Activated CD8-positive, alpha-beta memory T cell treated with anti-CD3 and anti-CD28 coated beads, Interleukin-2, amount 50 U/mL, for 48 hours (primary cell): ENCODE results near the gene DUSP28.
A peak's percentile ranks its signal among the peaks of the same experiment; 100 is the strongest.

Source experiments
- DNase-seq: peaks from one replicate; pipeline ENCODE4 v3.0.0-alpha.2; 2020

DUSP28 gene

DNA sequence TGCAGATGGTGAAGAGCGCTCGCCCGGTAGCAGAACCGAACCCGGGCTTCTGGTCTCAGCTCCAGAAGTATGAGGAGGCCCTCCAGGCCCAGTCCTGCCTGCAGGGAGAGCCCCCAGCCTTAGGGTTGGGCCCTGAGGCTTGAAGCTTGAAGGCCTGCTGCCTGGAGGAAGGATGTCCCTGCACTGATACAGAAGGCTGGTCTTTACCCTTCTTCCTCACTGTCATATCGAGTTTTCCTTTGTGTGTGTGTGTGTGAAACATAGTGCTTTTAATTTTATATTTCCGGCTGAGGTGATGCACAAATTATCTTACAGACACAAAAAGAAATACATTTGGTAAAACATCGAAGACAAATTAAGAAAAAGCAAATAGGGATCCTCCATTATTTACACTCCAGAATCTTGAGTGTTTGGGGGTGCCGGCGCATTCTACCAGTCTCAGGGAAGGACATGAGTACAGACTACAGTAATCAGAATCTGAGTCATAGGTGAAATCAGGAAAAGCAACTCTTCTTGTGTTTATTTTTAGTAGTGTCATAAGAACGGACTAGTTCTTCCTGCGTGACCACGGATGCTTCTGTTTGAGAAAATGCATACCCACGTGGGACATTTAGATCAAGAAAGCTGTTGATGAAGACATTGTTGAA is 1.3 kb downstream of the DUSP28 start:
- peak; percentile 53 for DNase-seq

DNA sequence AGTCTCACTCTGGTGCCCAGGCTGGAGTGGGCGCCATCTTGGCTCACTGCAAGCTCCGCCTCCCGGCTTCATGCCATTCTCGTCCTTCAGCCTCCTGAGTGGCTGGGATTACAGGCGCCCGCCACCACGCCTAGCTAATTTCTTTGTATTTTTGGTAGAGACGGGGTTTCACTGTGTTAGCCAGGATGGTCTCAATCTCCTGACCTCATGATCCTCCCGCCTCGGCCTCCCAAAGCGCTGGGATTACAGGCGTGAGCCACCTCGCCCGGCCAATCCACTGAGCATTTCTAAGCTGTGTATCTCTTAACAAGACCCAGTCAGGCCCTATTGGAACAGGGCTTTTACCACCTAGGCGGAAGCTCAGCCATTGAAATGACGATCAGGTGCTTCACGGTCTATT is 3.1 kb downstream of the DUSP28 start:
- peak; percentile 40 for DNase-seq

DNA sequence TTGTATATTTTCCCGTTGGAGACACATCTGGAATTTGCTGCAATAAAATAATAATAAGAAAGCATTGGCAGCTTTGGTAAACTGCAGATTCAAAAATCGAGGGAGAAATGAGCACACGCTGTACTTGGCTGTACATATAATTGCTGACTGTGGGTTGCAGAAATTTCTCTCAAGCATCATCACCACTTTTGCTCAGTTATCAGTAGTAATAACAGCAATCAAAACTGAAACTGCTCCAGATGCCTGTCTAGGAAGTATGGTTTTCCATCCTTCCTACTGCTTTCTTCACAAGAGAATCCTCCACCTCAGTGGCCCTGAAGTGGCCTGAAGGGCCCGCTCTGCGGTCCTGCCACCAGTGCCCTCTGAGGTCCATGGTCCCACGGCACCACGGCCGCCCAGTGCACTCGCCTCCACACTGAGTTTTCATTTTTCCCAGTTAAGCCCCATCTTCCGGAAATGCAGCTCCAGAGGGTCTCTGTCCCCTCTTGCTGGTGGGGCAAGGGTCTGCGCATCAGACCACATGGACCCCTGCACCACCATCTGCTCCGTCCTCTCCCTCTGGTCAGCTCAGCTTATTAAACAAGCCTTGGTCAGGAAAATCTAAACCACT is 3.9 kb downstream of the DUSP28 start:
- peak; percentile 49 for DNase-seq

DNA sequence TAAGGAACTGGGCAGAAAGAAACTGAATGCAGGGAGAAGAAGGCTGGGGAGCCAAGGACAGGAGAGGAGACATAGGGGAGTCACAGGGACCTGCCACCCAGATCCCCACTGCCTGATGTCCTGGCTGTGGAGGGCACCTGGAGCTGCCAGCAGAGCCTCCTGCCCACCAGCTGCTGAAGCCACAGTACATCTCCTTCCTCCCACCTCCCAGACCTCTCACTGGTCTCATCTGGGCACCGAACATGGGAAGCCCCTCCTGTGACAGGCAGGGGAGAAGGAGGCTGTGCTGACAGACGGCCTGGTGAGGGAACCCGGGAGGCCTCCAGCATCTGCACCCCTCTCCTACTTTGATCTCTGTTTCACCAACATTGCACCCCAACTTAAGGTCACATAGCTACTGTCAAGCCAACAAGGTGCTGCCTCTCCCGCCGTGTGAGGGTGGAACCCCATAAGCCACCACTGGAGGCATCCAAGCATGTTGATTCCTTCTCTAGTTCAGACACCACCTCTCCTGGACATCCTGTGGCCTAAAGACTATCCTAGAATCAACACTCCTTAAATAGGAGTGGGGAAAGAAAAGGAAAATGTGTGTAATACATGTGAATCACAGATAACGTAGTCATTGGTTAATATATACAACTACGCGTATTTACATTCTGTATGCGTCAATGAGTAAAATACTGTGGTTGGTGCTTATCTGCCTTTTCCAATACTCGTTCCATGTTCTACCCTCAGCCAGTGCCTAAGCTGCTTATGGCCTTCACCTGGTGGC is 4.6 kb downstream of the DUSP28 start:
- peak; percentile 70 for DNase-seq

DNA sequence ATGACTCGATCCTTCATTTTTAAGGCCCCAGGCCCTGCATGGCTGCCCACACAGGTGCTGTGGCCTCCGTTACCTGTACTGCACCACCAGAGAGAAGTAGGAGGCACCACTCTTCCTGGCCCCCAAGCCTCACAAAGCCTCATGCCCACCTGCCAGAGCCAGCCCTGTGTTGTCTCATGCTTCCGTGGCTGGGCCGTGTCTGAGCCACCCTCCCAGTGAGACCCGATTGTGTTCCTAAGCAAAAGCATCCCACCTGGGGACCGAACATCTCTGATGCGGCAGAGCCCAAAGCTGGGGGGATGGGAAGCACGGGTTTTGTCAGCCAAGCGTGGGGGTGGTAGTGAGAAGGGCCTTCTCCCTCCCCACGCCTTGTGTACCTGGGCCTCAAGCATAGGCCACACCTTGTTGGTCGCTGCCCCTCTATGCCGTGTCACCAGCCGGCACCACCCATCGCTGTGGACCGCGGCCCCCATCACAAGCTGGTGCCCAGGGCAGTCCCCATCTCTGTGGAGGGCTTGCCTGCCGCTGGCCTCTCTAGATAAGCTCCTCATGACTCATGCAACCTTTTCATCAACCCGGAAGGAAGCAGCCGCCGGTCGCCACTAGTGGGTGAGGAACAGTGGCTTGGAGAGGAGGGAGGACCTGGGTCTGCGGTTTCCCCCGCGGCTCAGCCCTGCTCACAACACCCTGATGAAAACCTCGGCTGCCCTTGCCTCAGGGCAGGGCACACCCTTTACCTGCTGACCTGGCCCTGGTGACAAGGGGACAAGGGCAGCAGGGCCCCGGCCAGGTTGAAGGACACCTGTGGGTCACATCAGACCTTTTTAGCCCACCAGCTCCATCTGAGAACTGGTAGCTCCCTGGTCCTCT is 5.4 kb downstream of the DUSP28 start:
- peak; percentile 93 for DNase-seq

DNA sequence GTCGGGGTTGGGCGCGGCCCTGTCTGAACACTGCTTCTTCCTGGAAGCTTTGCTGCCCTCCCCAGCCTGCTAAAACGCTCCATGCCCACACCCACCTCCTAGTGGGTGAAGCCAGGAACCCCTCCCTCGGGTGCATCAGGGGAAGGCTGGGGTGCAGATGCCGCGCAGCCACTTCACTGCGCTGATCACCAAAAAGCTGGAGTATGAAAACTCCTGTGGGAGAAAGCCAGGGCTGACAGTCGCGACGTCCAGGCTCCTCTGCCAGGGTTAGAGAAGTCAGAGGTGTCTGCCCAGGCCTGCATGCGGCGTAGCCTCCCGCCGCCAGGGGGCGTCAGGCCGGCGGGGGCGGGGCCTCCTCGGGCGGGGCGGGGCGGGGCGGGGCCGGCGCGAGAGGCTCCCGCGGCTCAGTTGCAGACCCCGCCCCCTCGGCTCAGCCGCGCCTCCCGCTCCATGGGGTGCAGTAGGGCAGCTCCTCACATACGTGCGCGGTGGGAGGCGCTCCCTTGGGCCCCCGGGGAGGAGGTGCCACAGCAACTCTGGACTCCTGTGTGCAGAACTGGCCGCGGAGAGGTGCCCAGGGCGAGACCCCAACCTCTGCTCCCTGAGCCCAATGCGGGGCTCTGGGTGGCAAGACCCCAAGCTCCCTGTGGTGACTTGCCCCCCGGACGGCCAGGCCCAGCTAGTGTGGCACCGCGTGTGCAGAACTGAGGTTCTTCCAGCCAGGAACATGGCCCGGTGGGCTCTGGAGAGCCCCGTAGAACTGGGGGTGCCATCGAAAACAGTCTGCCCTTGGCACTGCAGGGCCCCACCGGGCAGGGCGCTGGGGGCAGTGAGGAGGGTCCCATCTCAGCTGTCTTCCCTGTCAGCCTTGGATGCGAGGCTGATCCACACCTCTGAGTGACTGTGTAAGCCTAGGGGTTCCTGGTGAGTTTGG is 6.3 kb downstream of the DUSP28 start:
- peak; percentile 97 for DNase-seq

DNA sequence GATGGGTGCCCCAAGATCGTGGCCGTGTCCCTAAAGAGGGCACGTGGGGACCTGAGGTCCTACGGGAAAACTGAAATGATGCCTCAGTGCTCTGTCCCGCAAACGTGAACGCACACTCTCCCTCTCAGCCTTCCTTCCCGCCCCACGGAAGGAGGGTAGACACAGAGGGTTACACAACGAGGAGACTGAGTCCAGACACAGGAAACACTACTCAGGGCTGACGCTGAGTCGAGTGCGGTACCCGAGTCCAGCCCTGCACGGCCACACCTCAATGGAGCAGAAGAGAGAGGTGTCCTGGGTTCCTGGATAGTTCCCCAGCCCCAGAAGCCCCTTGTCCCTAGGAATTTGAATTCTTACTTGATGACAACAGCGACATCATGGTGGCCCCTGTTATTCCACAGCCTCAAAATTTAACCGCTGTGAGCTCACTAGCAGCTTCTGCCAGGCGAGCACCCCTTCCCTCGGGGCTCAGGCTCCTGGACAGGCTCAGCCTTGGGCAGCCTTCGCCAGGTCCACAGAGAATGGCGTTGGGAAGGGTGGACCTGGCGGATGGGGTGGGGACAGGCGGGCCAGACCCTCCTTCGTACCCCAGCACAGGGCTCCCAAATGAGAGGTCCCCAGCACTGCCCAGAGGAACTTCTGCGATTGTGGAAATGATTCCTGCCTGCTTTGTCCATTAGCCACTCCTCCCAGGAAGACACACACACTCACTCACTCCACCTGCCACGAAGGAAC is 7.1 kb downstream of the DUSP28 start:
- peak; percentile 66 for DNase-seq

DNA sequence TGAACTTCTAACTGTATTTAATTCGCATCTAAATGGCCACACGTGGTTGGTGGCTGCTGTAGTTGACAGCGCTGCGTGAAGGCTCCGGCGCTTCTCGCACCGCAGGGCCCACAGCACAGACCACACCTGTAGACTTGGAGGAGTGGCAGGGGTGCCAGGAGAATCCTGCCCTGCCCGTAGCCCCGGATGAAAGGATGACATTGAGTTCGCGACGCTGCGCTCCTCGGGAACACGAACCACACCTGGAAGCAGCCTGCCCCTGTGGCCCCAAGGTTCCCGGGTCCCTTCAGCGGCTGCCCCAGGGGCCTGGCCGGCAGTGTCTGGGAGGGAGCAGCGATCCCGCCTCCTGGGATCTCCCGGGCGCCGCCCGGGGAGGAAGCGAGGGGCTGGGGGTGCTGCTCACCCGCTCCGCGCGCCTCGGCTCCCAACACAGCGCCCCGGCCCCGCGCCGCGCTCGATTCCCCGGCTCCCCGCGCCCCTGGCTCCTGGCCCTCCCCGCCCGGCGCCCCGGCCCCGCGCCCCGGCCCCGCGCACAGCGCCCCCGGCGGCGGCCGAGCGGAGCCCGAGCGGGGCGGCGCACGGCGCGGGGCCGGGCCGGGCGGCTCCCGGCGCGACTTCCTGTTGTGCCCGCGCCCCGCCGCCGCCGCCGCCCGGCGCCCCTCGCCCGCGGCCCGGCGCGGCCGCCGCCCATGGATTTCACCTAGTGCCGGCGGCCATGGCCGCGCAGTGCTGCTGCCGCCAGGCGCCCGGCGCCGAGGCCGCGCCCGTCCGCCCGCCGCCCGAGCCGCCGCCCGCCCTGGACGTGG is 7.9 kb downstream of the DUSP28 start, which contains the start of gene RNPEPL1:
TSS of gene RNPEPL1 (plus strand) at position 613 of the 806 bp plus-strand sequence. CDS start at position 716, 103 bp downstream.
- peak; percentile 78 for DNase-seq

DNA sequence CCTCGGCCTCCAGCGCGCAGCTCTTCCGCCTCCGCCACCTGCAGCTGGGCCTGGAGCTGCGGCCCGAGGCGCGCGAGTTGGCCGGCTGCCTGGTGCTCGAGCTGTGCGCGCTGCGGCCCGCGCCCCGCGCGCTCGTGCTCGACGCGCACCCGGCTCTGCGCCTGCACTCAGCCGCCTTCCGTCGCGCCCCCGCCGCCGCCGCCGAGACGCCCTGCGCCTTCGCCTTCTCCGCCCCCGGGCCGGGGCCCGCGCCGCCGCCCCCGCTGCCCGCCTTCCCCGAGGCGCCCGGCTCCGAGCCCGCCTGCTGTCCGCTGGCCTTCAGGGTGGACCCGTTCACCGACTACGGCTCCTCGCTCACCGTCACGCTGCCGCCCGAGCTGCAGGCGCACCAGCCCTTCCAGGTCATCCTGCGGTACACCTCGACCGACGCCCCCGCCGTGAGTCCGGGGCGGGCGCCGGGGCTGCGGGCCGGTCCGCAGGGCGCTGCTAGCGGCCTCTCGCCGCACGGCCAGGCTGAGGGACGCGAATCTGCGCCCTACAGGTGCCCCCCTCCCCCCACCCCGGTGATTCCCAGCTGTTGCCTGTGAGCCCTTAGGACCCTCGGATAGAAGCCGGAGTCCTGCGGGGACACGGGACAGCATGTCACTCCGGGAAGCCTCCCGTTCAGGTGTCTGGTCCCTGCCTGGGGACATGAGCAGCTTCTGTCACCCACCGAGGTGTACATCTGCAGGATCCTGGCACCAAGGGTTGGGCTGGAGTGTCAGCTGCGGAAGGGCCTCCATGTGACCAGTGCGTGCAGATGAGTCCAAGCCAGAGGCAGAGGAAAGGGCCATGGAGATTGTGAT is 8.7 kb downstream of the DUSP28 start:
- DNase-seq, result peak; percentile 70

DNA sequence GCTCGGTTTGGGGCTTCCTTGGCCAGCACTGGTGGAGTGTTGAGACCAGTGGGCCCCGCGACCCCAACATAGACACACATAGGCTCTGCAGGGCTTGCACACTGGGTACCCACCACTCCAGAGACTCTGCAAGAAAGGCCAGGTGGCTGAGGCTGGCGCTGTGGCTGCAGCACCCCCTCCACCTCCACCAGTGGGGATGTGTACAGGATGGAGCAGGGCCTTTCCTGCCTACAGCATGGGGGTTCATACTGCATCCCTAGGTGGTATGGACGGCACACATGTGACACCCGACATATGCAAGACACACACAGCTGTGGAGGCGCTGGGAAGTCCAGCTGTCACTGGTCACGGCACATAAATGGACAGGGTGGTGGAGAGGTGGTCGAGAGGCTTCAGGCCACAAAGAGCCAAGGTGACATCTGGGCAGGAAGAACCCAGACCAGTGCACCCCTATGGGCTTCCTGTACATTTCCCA is 9.4 kb downstream of the DUSP28 start:
- peak; percentile 61 for DNase-seq

DNA sequence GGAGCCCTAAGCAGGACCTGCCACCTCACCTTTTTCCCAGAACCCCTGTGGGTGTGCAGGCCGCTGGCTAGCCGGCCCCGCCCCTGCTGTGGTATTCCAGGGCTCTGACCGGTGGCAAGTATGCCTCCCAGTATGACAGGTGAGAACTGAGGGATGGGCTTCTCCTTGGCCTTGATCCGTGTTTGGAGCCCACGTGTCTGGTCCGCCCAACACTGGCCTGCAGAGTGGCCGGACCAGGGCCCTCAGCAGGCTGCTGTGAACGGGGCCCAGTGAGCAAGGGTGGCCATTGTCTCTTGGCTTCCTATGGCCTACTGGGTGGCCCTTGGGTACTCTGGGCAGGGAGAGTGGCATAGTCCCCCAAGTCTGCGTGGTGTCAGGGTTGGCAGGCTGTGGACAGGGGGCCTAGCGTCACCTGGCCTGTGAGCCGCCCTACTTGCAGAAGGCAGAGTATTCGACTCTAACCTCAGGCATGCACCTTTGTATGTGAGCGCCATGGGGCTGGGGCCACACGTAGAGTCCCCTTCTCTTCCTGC is 9.9 kb downstream of the DUSP28 start:
- DNase-seq, result peak; percentile 50

DNA sequence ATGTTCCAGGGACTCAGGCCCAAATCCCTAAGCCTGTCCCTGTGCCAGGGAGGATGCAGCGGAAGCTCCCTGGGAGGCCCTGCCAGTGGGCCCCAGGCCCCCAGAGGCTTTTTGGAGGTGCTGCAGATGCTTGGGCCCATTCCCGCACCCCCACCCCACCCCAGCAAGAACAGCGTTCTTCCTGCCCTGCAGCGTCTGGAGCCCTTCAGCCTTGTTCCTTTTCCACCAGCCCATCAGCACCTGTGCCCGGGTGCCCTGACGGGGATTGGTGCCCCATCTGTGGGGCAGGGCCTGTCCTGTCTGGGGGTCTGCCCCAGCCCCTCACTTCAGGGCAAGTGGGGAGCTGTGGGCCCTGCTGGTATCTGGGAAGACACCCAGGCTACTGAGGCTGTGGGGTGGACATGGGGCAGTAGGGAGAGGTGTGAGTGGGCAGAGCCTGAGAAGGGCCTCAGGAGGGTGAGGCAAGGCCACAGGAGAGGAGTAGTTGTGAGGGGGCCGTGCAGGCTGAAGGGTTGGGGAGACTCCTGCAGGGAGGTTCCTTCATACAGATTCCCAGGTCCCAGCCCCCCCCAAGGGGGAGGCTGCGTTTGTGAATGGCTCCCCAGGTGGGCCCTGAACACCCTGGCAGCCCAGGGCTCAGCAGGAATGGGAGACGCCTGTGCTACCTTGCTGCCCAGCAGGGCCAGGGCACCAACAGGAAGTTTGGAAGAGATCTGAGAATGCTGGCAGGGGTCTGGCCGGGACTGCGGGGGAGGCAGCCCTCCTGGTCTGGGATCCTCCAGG is 10.6 kb downstream of the DUSP28 start:
- no peak for DNase-seq

DNA sequence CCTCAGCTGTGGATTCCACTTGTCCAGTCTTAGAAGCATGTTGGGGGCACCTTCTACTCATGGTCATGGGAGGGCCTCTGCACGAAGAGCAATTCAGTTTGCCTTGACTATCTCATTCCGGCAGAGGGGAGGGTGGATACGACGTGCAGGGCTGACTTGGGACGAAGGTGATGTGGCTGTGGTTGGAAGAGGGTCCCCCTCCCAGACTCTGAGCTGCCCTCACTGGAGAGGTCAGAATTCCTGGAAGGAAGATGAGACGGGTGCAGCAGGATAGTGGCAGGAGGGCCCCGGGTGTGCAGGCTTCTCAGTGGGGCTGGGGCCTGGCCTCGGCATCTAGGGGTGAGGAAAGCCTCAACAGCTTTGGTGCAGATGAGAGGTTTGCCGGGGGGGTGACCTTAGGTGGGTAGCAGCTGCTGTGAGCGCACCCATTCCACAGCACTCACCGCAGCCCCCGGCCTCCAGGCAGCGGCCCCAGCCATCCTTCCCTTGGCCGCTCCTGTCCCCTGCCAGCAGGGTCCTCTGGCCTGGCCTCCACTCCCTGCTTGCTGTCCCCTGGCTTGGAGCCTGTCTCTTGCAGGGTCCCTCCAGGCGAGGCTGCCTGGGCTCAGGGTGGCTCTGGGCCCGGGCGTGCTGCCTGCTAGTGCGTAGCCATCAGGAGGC is 11.3 kb downstream of the DUSP28 start:
- no peak for DNase-seq

DNA sequence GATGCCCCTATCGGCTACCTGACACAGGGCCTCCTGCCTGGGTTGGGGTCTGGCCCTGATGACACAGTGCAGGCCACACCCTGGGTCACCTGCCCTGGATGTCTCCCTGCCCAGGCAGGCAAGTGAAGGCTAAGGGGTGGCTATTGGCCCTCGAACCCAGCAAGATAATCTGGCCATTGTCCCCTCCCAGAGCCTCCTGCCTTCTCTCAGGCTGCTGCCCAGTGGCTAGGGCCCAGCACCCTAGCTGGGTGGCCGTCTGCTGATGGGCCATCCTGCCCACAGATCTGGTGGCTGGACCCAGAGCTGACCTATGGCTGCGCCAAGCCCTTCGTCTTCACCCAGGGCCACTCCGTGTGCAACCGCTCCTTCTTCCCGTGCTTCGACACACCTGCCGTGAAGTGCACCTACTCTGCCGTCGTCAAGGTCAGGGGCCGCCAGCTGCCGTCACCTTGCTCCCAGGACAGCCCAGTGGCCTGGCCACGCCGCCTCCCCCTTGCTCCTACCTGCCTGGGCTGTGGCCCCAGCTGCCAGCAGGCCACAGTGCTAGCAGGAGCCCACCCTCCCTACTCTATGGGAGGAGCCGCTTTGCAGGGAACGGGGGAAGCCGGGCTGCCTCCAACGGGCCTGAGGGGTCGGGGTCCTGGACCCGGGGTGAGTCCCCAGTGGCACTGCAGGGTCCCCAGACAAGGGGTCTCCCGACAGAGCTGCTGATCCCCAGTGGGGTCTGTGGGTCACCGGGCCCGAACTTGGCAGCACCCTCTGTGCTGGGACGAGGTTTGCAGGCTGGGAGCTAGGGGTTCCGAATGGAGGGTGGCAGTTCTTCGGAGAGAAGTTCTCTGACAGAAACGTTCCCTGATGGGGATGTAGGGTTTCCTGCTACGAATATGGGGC is 12.2 kb downstream of the DUSP28 start:
- no peak for DNase-seq

DNA sequence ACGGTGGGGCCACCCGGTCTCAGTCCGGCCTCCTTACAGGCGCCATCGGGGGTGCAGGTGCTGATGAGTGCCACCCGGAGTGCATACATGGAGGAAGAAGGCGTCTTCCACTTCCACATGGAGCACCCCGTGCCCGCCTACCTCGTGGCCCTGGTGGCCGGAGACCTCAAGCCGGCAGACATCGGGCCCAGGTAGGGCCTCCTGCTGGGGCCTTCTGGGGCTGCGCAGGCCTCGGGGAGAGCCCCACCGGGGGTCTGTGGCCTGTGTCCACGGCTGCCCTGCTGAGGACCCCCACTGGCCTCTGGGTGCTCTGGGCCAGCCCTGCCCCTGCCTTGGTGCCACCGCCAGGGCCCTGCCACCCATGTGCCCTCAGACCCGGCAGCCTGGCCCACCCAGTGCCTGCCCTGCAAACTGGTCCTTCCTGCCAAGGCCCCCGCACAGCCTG is 12.9 kb downstream of the DUSP28 start:
- no peak for DNase-seq
